Peyer's patch (tissue), 4 donors: ENCODE data around the gene NKX1-1.

ENCODE experiments used
- CTCF ChIP-seq, 6 experiments: fragments of 450-650 bp in 4 of 6; fragments of 200-600 bp in 2 of 6; sonication (generic) in 1 of 6; IDR thresholded peaks; one replicate each; pipeline ENCODE4 v1.5.1; 2017 to 2019; ENCODE audit warnings: antibody characterized with exemption in 6 of 6, mild to moderate bottlenecking in 3 of 6, moderate library complexity in 1 of 6
- POLR2A ChIP-seq, 2 donors: fragments of 450-650 bp; IDR thresholded peaks; one replicate each; pipeline ENCODE4 v1.5.1; 2017; ENCODE audit warnings: antibody characterized with exemption in 2 of 2, mild to moderate bottlenecking in 2 of 2, moderate library complexity in 2 of 2

DNA sequence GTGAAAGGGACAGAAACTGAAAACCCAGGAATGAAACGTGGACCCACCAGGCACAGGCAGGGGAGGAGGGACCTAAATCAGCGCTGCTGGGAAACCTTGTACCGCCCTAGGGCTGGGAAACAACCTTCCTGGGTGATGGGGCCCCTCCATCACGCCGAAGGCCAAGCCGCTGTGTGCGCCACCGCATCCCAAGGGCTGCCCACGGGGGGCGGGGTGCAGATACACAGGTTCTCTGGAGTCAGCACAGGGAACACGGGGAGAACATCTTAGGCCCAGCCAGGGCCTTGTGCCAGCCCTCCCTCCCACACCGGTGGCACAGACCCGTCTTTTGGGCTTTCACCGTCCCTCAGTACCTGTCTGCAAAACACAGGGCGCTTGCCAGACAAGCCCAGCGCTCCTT, 46.3 kb downstream of the NKX1-1 start:
- TF ChIP-seq POLR2A (IDR thresholded peaks at IDR 0.05) (no peak), CTCF (IDR thresholded peaks at IDR 0.05) (no peak)
